ENCODE results near the gene TENM4.

Gene TENM4

GRCh38 chr11:79043726-79044125, 397.1 kb downstream of the TENM4 start:
- in situ Hi-C loops (cut with MboI; ENCODE audit: low sequenced_read_pairs) = no loop called here

DNA sequence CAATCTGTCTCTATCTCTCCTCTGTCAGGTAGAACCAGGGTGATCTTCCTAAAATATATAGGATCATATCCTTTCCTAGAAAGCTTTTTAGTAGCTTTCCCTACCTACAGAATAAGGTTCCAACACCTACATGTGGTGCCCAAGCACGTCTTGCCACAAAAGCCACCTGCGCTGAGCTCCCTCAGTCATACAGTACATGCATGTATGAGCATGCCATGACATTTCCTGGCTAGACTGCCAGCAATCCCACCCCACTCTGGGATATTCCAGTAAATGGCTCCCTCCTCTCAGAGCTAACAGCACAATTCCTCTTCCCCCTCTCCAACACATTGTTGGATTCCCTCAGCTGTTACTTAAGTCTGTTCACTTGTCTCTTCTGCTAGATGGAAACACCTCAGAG, 398.0 kb downstream of the TENM4 start:
- in situ Hi-C loops (cut with MboI; ENCODE audit: low sequenced_read_pairs) = no loop called here

- in situ Hi-C loops (cut with MboI; ENCODE audit: low sequenced_read_pairs) = no loop called here
These were observed 400.5 kb downstream of the TENM4 start for GRCh38 chr11:79040348-79040747.

DNA sequence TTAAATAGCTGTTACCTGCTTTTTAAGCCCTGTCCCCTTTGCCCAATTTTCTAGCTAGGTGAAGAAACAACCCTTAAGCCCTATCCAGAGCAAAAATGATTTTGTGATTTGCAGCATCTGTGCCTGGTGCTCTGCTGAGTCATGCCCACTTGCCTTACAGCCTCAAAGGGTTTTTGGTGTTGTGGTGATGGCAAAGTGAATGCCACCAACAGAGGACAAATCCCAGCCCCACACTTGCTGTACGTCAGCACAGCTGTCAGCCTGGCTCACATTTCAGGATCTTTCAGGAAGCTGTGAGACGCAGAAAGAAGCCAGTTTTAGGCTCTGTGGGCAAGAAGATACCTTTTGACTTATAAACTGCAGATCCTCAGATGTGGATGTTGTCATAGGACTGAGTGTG, 401.7 kb downstream of the TENM4 start:
- in situ Hi-C loops (cut with MboI; ENCODE audit: low sequenced_read_pairs) = no loop called here

DNA sequence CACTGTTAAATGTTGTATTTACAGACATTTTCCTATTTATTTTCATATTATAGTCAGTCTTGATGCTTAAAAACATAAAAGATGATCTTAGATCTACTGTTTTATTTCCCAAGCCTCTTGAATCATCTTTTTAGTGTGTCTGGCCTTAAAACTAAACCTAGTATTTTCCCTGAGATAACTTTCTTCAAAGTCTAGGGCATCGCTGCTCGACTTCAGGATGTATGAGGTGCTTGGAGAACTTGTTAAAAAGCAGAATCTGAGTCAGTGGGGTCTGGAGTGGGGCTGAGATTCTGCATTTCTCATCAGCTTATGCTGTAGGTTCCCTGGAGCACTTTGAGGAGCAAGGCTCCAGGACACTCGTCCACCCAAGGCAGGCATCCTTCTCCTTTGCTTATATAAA, 404.9 kb downstream of the TENM4 start:
- in situ Hi-C loops (cut with MboI; ENCODE audit: low sequenced_read_pairs) = no loop called here

GRCh38 chr11:79033833-79034232, 407.0 kb downstream of the TENM4 start:
- in situ Hi-C loops (cut with MboI; ENCODE audit: low sequenced_read_pairs) = no loop called here

GRCh38 chr11:79030448-79030847, 410.4 kb downstream of the TENM4 start:
- in situ Hi-C loops (cut with MboI; ENCODE audit: low sequenced_read_pairs) = no loop called here

GRCh38 chr11:79028225-79028624, 412.6 kb downstream of the TENM4 start:
- in situ Hi-C loops (cut with MboI; ENCODE audit: low sequenced_read_pairs) = no loop called here

DNA sequence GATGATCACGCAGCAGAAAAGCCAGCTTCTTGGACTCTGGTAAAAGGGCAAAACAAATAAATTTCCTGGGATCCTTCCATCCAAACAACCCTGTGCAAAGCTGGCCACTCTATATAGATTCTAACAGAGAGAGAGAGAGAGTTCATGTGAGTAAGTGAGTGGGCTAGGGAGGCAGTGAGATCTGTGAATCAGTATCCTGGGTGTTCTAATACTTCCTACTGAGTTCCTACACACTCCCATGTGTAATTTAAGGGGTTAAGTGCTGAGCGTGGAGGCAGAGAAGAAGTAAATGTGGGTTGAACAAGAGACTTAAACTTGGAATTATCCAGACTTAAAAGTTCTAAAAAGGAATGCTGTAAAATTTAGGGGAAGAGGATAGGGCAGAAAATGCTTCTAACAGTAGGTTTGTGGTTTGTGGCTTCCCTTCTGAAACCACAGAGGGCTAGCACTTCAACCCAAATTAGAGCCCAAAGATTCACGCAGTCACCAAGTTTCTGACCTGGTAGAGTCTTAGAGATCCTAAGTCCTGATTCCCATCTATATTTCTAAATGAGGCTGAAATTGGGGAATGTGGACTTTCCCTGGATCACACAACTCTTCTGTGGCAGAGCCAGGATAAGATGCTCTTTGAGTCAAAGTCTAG, 413.9 kb downstream of the TENM4 start:
- in situ Hi-C loops (cut with MboI; ENCODE audit: low sequenced_read_pairs) = no loop called here

- in situ Hi-C loops (cut with MboI; ENCODE audit: low sequenced_read_pairs) = no loop called here
These were observed 415.2 kb downstream of the TENM4 start for GRCh38 chr11:79025622-79026021.

- in situ Hi-C loops (cut with MboI; ENCODE audit: low sequenced_read_pairs) = no loop called here
These were observed 415.7 kb downstream of the TENM4 start for GRCh38 chr11:79025097-79025496.

GRCh38 chr11:79022265-79022664, 418.6 kb downstream of the TENM4 start:
- in situ Hi-C loops (cut with MboI; ENCODE audit: low sequenced_read_pairs) = no loop called here

GRCh38 chr11:79021601-79022000, 419.2 kb downstream of the TENM4 start:
- in situ Hi-C loops (cut with MboI; ENCODE audit: low sequenced_read_pairs) = no loop called here

- in situ Hi-C loops (cut with MboI; ENCODE audit: low sequenced_read_pairs) = no loop called here
These were observed 420.9 kb downstream of the TENM4 start for GRCh38 chr11:79019975-79020374.

DNA sequence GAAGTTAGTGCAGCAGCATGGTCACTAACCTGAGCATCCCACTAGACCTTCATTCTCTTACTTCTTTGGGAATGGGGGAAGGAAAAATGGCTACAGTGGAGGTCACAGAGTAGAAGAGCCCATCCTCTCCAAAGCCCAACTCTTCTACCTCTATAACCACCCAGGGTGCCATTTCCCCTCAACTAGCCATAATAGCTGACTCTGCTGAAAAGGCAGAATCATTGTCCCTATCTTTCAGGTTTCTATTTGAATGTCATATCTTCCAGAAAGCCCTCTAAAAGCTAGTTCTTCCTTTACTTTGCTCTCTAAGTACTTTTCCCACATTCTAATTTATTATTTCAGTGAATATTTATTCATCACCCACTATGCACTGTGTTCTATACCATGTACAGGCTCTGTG, 421.6 kb downstream of the TENM4 start:
- in situ Hi-C loops (cut with MboI; ENCODE audit: low sequenced_read_pairs) = no loop called here

DNA sequence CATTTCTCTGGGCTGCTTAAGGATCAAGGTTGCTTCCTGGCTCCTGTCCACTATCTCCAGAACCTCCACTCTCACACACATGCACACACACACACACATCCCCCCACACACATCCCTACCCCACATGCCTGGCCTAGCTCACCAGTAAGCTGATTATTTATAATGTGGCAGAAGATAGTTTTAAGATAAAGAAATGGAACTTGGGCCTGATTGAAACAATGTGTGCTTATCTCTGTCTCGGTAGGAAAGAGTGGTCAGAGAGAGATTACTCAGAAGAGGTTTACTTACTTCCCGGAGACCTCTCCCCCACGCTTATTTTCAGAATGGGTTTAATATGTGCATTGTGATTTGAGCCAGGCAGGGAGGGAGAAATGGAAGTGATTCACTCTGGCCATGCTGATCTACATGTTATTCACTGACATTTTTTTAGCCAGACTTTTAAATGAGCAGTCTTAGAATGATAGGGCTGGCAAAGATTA, 422.4 kb downstream of the TENM4 start:
- in situ Hi-C loops (cut with MboI; ENCODE audit: low sequenced_read_pairs) = no loop called here

GRCh38 chr11:79017811-79018210, 423.0 kb downstream of the TENM4 start:
- in situ Hi-C loops (cut with MboI; ENCODE audit: low sequenced_read_pairs) = no loop called here

GRCh38 chr11:79013509-79013908, 427.3 kb downstream of the TENM4 start:
- in situ Hi-C loops (cut with MboI; ENCODE audit: low sequenced_read_pairs) = no loop called here

DNA sequence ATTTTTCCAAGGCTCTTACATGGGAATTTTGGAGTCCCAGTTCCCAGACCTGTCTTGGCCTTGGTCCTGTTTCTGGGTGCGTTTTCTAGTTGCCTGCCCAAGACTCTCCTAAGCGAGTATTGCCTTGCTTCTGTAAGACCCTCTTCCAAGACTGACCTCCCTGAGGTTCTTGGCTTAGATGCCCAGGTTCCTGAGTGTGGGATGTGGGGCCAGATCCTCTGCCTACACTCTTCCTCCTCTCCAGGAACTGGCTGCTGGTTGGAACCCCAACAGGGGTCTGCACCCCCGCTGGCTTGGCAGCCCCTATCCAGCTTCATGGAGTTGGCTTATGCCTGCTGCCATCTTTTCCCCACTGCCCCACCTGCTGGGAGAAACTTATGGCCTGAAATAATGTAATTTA, 429.5 kb downstream of the TENM4 start:
- in situ Hi-C loops (cut with MboI; ENCODE audit: low sequenced_read_pairs) = no loop called here

DNA sequence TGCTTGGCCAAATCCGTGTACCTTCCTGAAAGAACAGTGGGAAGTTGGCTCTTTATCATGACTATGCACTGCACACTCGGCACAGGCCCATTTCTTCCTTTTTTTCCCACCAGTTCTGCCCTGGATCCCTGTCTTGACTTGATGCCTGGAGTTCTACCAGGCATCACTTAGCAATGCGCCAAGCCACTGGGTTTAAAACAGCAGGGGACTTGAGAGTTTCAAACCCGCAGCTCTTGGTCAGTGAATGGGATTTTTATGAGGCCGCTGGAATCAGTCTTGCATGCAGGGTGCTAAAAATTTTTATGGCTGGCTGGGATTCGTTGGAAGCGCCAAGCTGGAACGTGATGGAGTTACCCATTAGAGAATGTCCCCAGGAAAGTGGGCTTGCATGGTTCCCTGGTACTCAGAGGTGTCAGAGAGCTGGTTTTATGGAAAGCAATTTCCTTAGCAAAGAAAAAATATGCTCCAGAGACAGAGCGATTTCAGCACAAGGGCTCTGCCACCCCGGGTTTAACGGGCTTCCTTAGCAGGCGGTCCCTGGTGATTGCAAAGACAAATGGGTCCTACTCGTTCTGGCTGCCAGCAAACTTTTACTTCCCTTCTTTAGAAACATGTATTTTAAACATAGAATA, 432.9 kb downstream of the TENM4 start:
- in situ Hi-C loops (cut with MboI; ENCODE audit: low sequenced_read_pairs) = no loop called here

GRCh38 chr11:79006854-79007253, 434.0 kb downstream of the TENM4 start:
- in situ Hi-C loops (cut with MboI; ENCODE audit: low sequenced_read_pairs) = no loop called here

DNA sequence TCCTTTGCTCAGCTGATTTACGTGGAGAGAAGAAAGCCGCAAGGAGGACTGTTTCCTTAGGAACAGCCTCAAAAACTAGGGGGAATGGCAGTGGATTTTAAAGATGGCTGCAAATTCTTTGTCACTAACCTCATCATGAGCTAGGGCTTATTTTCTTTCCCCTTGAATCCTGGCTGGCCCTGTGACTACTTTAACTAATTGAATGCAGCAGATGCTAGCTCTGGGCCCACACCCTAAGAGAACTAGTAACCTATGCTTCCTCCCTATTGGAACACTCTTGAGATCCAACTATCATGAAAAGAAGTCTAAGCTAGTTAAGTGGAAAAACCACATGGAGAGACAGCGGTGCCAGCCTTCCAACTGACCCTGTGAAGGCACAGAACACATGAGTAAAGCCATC, 444.8 kb downstream of the TENM4 start:
- in situ Hi-C loops (cut with MboI; ENCODE audit: low sequenced_read_pairs) = no loop called here

DNA sequence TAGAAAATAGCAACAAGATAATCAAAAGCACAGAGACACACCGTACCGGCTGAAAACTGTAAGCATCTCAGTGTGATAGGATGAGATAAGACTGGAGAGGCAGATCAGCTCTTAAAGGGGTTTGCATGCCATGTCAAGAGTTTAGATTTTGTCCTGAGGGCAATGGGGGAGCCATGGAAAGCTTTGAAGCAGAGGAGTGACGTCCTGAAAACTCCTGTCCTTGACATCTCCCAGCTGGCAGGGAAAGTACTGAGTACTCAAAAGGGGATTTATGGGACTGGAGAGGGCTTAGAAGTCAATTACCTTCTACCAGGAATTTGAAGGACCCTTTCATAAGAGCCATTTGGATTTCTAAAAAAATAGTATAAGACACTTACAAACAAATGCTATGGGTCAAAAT, 445.7 kb downstream of the TENM4 start:
- in situ Hi-C loops (cut with MboI; ENCODE audit: low sequenced_read_pairs) = no loop called here
